Activated CD8-positive, alpha-beta memory T cell treated with anti-CD3 and anti-CD28 coated beads, Interleukin-2, amount 10 ng/mL, durations not matched to agents 7 days and 5 days (primary cell): ENCODE data around the gene PIN1. TPM values are rescaled to one million over a fixed set of nuclear protein-coding genes. Genes with fewer than 3 reads are reported as not detected.
"Not testable (repeated sequence)": the region's sequence is repeated elsewhere in the genome, so short reads cannot be mapped to it uniquely, and the experiment has no call there.

Experiments
- ATAC-seq: fragments of 150-1000 bp; cut with Tn5 transposase; one replicate; pipeline ENCODE4 v1.10.0; 2021; ENCODE audit warnings: moderate library complexity
- CTCF ChIA-PET: fragments of 350-600 bp; sonication (Branson Sonifier 250); formaldehyde crosslinking; loops from one replicate; lab custom pipeline; 2021; ENCODE audit warnings: antibody characterized with exemption; lab: Charles Lee
- DNase-seq: peaks from one replicate; pipeline ENCODE4 v3.0.0-alpha.2; 2020
- H3K27ac Mint-ChIP-seq: one replicate; pipeline ENCODE4 v1.8.0; 2021; ENCODE audit warnings: mild to moderate bottlenecking, mixed read lengths
- H3K27me3 Mint-ChIP-seq: one replicate; pipeline ENCODE4 v1.8.0; 2021; ENCODE audit warnings: mixed read lengths
- H3K36me3 Mint-ChIP-seq: one replicate; pipeline ENCODE4 v1.8.0; 2021; ENCODE audit warnings: mild to moderate bottlenecking, mixed read lengths
- H3K4me1 Mint-ChIP-seq: one replicate; pipeline ENCODE4 v1.8.0; 2021; ENCODE audit warnings: mixed read lengths
- H3K4me3 Mint-ChIP-seq: one replicate; pipeline ENCODE4 v1.8.0; 2021; ENCODE audit warnings: mild to moderate bottlenecking, moderate library complexity, mixed read lengths
- H3K9me3 Mint-ChIP-seq: one replicate; pipeline ENCODE4 v1.8.0; 2022; ENCODE audit warnings: low read depth, mixed read lengths
- total RNA-seq, 2 experiments: library from RNA; stranded (reverse); gene quantifications; one replicate each; pipeline ENCODE4 v1.2.3, GENCODE V29; 2021

Gene PIN1
- total RNA-seq, 2 experiments from 2014 or later: 103 to 116 TPM

DNA sequence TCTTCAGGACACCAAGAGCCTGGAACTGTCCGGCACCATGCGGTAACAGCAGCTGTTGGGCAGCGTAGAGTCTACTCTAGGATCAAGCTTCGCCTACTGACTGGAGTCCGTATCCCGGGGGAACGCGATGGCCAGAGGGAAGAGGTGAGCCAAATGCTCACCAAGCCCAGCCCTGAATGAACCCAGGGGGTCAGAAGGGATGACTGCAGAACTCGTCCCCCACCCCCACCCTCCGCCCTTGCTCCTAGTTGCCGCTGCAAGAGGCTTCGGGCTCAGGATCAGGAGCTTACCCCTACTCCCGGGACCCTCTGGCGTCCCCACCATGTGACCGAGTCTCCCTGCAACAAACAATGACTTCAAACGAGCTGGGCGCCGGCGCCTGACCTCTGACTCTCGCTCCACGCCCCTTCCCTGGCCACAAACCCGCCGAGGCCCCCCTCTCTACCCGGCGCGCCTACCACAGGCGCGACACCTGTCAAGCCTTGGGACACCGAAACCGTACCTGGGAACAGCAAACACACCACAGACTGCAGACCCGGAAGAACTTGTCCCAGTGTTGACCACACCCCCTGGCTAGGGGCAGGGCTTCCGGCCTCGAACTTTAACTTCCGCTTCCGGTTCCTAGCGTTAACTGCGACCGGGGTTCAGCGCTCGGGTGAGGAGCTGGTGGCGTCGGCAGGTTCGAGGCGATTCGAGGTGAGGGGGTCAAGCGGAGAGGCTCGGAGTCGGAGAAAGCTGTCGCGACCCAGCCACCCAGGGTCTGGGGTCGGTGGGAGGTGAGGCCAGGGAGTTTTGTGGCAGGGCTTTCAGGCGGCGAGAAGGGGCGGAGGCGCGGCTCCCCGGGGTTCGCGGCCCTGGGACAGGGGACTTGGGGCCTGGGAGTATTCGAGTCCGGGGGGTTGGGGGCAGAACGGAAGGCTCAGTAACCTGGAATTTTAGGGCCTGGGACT, 7.6 kb upstream of the PIN1 start, which contains the start of gene UBL5:
TSS of gene UBL5 (plus strand) at position 630 of the 950 bp plus-strand sequence. CDS start 420 bp downstream, outside the sequence.
- H3K4me3 Mint-ChIP-seq: peak within 1 kb of the TSS; percentile 96
- H3K27ac Mint-ChIP-seq: peak within 1 kb of the TSS; percentile 98
- H3K4me1 Mint-ChIP-seq: peaks cover 29% of the 10 kb centered on the region
- no peaks in the 10 kb centered on the region for H3K27me3 Mint-ChIP-seq
- peak; percentile 98 for ATAC-seq
- peak; percentile 94 for DNase-seq
- CTCF ChIA-PET: interaction anchor here (0.7 to 1.6 kb wide), 5 partner anchors 8 to 202 kb away, joined by 3 to 9 read pairs (median 4); partner anchors contain the start of genes FBXL12 and PIN1
- H3K9me3 Mint-ChIP-seq: no peaks in the 10 kb centered on the region
- peaks cover 23% of the 10 kb centered on the region for H3K36me3 Mint-ChIP-seq

DNA sequence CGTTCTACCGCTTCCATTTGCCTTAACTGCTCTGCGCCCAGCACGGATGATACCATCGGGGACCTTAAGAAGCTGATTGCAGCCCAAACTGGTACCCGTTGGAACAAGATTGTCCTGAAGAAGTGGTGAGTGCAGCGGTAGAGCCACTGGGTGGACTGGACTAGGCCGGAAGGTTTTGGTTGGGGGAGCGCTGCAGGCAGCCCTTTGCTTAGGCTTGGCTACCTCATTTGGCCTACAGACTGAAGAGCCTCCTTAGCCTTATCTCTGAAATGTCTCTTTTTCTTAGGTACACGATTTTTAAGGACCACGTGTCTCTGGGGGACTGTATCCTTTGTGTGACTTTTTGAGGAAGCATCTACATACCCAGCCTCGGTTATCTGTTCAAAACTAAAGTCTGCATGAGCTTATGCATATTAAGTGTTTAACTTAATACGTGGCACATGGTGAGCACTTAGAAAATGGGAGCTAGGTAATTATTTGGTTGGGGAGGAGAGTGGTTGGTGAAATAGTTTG, 6.5 kb upstream of the PIN1 start:
- Mint-ChIP-seq H3K4me1 (peaks cover 28% of the 10 kb centered on the region), H3K27me3 (no peaks in the 10 kb centered on the region), H3K4me3 (peak overlapping the region; percentile 96), H3K36me3 (peaks cover 23% of the 10 kb centered on the region), H3K27ac (peak overlapping the region; percentile 98), H3K9me3 (no peaks in the 10 kb centered on the region)
- CTCF ChIA-PET: interaction anchor here (0.7 to 1.5 kb wide), 4 partner anchors 29 to 203 kb away, joined by 3 to 5 read pairs (median 4); no protein-coding TSS in a partner anchor
- ATAC-seq: no peak
- DNase-seq: no peak

DNA sequence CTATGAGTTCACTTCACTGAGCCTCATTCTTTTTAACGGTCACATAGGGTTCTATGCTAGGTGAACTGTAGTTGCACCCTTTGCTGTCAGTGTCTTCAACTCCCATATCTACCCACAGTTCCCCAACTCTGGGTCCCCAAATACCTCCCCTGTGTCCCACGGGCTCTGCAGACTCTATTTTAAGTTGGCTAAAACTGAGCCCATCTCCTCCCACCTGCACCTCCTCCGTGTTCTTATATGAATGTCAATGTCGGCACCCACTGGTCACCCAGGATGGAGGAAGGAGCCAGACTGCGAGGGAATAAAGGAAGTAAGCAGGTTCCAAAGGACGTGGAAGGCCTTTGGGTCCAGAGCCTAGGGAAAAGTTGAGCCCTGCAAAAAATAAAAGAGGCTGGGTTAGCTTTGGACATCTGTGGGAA, 802 bp upstream of the PIN1 start:
- Mint-ChIP-seq H3K4me1 (peaks cover 30% of the 10 kb centered on the region), H3K4me3 (peak overlapping the region; percentile 90), H3K36me3 (peaks cover 17% of the 10 kb centered on the region), H3K27ac (peak overlapping the region; percentile 92), H3K27me3 (no peaks in the 10 kb centered on the region), H3K9me3 (no peaks in the 10 kb centered on the region)
- ATAC-seq: no peak
- DNase-seq: no peak
- CTCF ChIA-PET: interaction anchor here (1.2 to 1.5 kb wide), 3 partner anchors 15 to 166 kb away, joined by 3 to 10 read pairs (median 4); partner anchors contain the start of gene FBXL12

DNA sequence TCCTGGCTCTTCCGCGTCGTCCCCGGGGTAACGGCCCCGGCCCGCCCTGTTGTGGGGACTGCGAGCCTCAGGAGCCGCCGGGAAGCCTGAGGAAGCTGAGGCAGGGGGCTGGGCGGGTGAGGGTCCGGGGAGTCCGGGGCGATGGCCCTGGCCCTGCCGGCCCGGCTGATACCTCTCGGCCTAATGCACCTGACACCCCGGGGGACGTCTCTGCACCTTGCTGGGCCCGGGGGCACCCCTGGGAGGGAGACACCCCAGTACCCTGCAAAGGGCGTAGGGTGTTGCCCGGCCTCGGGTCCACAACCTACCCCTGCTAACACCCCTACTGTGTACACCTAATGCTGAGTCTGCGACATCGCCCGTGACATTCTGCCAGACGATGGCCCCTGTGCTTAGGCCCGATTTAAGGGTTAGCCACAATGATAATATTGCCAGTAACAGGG, 410 bp downstream of the PIN1 start:
- Mint-ChIP-seq H3K4me1 (peaks cover 24% of the 10 kb centered on the region), H3K9me3 (no peaks in the 10 kb centered on the region), H3K27me3 (no peaks in the 10 kb centered on the region), H3K36me3 (peaks cover 15% of the 10 kb centered on the region), H3K27ac (peak overlapping the region; percentile 82), H3K4me3 (peak overlapping the region; percentile 90)
- CTCF ChIA-PET: interaction anchor here (0.6 to 1.5 kb wide), 10 partner anchors 8 to 165 kb away, joined by 3 to 10 read pairs (median 3); partner anchors contain the start of gene ZNF846
- DNase-seq (no peak), ATAC-seq (no peak)

DNA sequence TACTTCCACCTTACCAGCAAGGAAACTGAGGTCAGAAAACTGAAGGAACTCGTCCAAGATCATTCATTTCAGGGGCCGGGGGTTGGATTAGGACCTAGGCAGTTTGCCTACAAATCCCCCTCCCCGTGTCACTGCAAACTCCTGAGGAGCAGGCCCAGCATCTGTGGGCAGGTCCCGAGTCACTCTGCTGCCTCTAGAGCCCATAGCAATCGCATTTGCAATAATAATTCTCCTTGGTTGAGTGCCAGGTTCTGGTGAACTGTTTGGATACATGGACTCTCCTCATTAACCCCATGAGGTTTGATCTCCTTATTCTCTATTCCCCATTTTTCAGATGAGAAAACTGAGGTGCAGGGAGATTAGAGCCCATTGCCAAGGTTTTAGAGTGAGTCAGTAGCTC, 903 bp downstream of the PIN1 start:
- Mint-ChIP-seq H3K4me3 (peak overlapping the region; percentile 90), H3K9me3 (no peaks in the 10 kb centered on the region), H3K27me3 (no peaks in the 10 kb centered on the region), H3K4me1 (peaks cover 24% of the 10 kb centered on the region), H3K27ac (peak overlapping the region; percentile 82), H3K36me3 (peaks cover 19% of the 10 kb centered on the region)
- no peak for ATAC-seq
- CTCF ChIA-PET: interaction anchor here (0.8 to 1.0 kb wide), 2 partner anchors 9 to 68 kb away, joined by 3 read pairs; partner anchors contain the start of gene ZNF846
- DNase-seq: no peak

DNA sequence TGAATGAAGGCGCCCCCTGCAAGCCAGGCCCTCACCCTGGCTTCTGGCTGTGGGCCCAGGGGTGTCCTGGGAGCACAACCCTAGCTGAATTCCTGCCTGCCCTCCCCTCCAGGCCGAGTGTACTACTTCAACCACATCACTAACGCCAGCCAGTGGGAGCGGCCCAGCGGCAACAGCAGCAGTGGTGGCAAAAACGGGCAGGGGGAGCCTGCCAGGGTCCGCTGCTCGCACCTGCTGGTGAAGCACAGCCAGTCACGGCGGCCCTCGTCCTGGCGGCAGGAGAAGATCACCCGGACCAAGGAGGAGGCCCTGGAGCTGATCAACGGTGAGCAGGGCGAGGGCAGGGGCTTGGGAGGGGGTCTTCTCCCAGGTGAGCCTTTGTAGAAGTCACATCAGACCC, 3.2 kb downstream of the PIN1 start:
- Mint-ChIP-seq H3K9me3 (no peaks in the 10 kb centered on the region), H3K27ac (no peak overlapping the region), H3K27me3 (no peaks in the 10 kb centered on the region), H3K4me3 (no peak overlapping the region), H3K36me3 (peaks cover 40% of the 10 kb centered on the region), H3K4me1 (peaks cover 22% of the 10 kb centered on the region)
- DNase-seq (no peak), ATAC-seq (no peak)
- CTCF ChIA-PET: no interaction called here

DNA sequence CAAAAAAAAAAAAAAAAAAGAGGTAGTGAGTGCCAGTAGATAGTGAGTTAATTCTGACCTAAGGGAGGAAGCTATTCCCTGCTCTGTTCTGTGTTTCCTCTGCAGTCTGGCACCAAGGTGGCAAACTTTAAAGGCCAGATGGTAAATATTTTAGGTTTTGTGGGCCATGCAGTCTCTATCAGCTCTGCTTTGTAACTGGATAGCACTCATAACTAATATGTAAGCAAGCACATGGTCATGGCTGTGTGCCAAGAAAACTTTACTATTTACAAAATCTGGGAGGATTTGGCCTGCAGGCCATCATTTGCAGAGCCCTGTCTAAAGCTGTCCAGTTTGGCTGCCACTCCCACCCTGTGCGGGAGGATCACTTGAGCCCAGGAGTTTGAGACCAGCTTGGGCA, 4.3 kb downstream of the PIN1 start:
- Mint-ChIP-seq H3K27me3 (no peaks in the 10 kb centered on the region), H3K9me3 (no peaks in the 10 kb centered on the region), H3K4me1 (peaks cover 18% of the 10 kb centered on the region), H3K4me3 (no peak overlapping the region), H3K27ac (no peak overlapping the region), H3K36me3 (peaks cover 49% of the 10 kb centered on the region)
- ATAC-seq (no peak), DNase-seq (no peak)
- CTCF ChIA-PET: interaction anchor here (0.7 to 1.1 kb wide), 2 partner anchors 74 to 189 kb away, joined by 3 read pairs; no protein-coding TSS in a partner anchor

DNA sequence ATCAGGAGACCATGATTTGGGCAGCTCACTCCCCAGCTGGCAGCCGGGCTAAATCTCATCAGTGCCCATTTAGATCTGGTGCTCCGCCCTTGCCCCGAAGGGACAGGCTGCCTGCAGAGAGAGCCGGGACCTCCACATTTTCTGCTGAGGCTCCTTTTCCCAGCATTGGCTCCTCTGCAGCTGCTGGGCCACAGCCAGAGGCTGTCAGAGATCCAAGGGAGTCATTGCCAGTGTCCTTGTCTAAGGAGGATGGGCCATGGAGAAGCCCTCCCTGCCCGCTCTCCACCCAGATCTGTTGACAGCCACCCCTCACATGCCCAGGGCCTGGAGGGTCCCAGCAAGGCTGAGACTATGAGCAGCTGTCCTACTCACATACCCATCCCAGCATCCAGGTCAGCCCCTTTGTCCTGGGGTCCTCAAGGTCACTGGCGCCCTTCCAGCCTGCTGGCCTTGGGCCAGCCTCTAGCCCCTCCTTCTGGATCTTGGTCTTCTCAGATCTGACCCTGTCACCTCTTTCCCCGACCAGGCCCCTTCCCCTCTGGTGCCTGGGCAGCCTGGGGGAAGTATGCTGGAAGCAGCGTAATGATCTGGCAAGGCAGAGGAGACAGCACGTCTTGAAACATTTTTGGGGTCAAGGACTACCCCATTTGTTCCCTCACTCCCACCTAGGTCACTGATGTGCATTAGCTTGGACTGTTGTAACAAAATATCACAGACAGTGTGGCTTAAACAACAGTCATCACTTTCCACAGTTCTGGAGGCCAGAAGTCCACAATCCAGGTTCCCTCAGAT, 7.9 kb downstream of the PIN1 start:
- Mint-ChIP-seq H3K36me3 (peaks cover 59% of the 10 kb centered on the region), H3K4me3 (no peak overlapping the region), H3K27ac (no peak overlapping the region), H3K4me1 (peaks cover 11% of the 10 kb centered on the region), H3K27me3 (no peaks in the 10 kb centered on the region), H3K9me3 (no peaks in the 10 kb centered on the region)
- ATAC-seq (no peak), DNase-seq (no peak)
- CTCF ChIA-PET: no interaction called here

DNA sequence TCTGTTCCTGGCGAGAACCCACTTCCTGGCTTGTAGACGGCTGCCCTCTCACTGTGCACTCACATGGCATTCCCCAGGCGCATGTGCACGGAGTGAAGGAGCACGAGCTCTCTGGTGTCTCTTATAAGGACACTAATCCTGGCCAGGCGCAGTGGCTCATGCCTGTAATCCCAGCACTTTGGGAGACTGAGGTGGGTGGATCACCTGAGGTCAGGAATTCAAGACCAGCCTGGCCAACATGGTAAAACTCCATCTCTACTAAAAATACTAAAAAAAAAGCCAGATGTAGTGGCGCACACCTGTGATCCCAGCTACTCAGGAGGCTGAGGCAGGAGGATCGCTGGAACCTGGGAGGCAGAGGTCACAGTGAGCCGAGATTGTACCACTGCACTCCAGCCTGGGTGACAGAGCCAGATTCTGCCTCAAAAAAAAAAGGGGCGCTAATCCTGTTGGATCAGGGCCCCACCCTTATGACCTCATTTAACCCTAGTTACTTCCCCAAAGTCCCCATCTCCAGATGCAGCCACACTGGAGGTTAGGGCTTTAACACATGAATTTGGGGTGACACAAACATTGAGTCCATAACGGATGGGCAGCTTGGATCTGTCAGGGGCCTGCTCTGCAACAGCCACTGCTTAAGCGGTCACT, 8.6 kb downstream of the PIN1 start:
- CTCF ChIA-PET: interaction anchor here (1.5 kb wide), 1 partner anchor 14 kb away, joined by 3 read pairs; no protein-coding TSS in a partner anchor
- not testable (repeated sequence) for H3K4me1 Mint-ChIP-seq, ATAC-seq, DNase-seq, H3K27ac Mint-ChIP-seq, H3K27me3 Mint-ChIP-seq, H3K4me3 Mint-ChIP-seq, H3K9me3 Mint-ChIP-seq
- H3K36me3 Mint-ChIP-seq: peaks cover 57% of the 10 kb centered on the region

DNA sequence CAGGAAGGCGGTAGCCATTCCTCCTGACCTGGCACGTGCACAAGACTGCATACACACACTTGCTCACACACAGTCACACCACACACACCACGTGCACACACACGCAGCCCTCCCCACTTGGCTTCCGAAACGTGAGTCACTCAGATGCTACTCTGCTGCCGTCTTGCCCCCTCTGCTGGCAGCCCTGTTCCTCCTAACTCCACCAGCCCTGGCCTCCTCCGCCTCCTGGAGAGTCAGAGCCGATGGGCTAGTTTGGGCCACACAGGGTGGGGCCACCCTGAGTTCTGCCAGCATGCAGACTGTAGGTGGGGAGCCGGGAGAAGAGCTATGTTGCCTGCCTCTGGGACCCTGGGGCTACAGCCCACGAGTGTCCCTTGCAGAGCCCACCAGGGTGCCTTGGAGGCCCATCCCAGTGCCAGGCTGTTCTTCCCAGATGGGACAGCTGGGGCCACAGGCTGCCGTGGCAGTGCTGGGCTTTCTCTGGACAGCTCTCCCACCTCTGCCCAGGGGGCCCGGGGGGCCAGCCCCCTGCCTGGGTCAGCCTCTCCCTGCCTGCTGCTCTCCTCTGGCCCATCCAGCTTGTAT, 12.1 kb downstream of the PIN1 start:
- Mint-ChIP-seq H3K36me3 (peaks cover 31% of the 10 kb centered on the region), H3K27ac (peak overlapping the region; percentile 49), H3K4me3 (no peak overlapping the region), H3K9me3 (no peaks in the 10 kb centered on the region), H3K27me3 (no peaks in the 10 kb centered on the region), H3K4me1 (peaks cover 9% of the 10 kb centered on the region)
- ATAC-seq: peak; percentile 59
- CTCF ChIA-PET: interaction anchor here (0.6 to 3.0 kb wide), 5 partner anchors 16 to 214 kb away, joined by 3 to 13 read pairs (median 3); no protein-coding TSS in a partner anchor
- peak; percentile 58 for DNase-seq

DNA sequence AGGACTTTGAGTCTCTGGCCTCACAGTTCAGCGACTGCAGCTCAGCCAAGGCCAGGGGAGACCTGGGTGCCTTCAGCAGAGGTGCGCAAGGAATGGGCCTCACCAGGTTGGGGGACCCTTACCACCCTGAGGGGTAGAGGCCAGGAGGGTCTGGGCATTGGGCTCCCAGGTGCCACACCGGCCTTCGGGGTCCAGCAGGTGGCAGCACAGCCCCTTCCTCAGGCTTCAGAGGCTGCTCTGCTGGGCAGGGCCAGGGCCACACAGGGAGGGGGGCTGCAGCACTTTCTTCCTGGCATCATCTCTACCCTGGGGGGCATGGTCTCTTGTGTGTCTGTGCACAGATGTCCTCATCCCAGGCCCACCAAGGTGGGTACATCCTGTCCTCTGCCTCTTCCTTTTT, 12.9 kb downstream of the PIN1 start:
- peak; percentile 50 for ATAC-seq
- CTCF ChIA-PET: interaction anchor here (3.0 kb wide), 1 partner anchor 15 kb away, joined by 13 read pairs; no protein-coding TSS in a partner anchor
- H3K36me3 Mint-ChIP-seq: peaks cover 23% of the 10 kb centered on the region

DNA sequence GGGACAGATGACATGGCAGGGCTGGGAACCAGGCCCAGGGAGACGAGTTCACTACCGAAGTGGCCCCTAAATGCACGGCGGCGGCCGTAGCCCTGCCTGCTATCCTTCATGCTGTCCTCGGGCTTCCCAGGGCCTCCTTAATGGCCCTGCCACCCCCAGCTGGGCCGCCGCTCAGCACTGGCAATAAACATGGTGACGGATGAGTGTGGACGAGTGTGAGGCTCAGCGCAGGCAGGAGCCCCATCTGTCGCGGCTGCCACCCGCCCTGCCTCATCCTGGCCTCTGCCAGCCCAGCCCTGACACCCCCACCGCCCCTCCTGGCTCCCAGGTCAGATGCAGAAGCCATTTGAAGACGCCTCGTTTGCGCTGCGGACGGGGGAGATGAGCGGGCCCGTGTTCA, 13.6 kb downstream of the PIN1 start:
- H3K9me3 Mint-ChIP-seq: no peaks in the 10 kb centered on the region
- H3K4me1 Mint-ChIP-seq: peaks cover 10% of the 10 kb centered on the region
- H3K4me3 Mint-ChIP-seq: no peak overlapping the region
- CTCF ChIA-PET: no interaction called here
- H3K36me3 Mint-ChIP-seq: peaks cover 16% of the 10 kb centered on the region
- no peaks in the 10 kb centered on the region for H3K27me3 Mint-ChIP-seq
- ATAC-seq: no peak
- no peak for DNase-seq
- no peak overlapping the region for H3K27ac Mint-ChIP-seq

More for the DNA sequence above, 12.9 kb downstream of the PIN1 start:
- peak overlapping the region; percentile 32 for H3K27ac Mint-ChIP-seq
- peaks cover 9% of the 10 kb centered on the region for H3K4me1 Mint-ChIP-seq
- peak; percentile 58 for DNase-seq
- no peak overlapping the region for H3K4me3 Mint-ChIP-seq
- no peaks in the 10 kb centered on the region for H3K9me3 Mint-ChIP-seq
- no peaks in the 10 kb centered on the region for H3K27me3 Mint-ChIP-seq
